Measurements from ENCODE around the gene IRF2BP2.
A peak's percentile ranks its signal among the peaks of the same experiment; 100 is the strongest.

DNA sequence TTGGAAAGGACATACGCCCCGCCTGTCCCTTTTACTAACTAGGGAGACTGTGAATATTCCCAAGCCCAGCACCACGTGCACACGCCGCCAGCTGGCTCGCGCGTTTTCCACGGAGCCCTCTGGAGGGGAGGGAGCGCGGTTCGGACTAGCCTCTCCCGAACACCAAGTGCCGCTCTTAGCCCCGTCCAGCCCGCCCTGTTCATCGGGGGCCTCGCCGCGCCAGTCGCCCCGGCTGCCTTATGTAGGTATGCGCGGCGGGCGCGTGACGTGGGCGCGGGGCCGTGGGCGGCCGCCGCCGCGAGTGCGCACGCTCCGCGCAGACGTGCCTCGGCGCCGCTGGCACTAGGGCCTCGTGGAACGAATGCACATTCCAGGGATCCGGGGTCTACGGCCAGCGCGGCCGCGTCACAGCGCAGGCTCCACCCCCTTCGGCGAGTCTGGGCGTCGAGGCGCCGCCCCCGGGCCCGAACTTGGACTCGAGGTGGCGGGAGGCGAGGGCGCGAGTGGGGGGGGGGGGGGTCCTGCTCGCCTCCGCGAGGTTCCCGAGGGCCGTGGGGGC is 767 bp upstream of the IRF2BP2 start:
- TF ChIP-seq, protein P1, sequence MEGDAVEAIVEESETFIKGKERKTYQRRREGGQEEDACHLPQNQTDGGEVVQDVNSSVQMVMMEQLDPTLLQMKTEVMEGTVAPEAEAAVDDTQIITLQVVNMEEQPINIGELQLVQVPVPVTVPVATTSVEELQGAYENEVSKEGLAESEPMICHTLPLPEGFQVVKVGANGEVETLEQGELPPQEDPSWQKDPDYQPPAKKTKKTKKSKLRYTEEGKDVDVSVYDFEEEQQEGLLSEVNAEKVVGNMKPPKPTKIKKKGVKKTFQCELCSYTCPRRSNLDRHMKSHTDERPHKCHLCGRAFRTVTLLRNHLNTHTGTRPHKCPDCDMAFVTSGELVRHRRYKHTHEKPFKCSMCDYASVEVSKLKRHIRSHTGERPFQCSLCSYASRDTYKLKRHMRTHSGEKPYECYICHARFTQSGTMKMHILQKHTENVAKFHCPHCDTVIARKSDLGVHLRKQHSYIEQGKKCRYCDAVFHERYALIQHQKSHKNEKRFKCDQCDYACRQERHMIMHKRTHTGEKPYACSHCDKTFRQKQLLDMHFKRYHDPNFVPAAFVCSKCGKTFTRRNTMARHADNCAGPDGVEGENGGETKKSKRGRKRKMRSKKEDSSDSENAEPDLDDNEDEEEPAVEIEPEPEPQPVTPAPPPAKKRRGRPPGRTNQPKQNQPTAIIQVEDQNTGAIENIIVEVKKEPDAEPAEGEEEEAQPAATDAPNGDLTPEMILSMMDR (IDR thresholded peaks at IDR 0.05) = peak in 2 of 3 experiments; percentile 16 to 24
- peak; percentile 98 for TF ChIP-seq POLR2A (IDR thresholded peaks at IDR 0.05)

Measured in testis (tissue), 2 donors.